NCI-H1436 (cell line): Measurements from ENCODE around the gene CRABP2.

ENCODE experiments used
- DNase-seq: peaks from one replicate; lab custom pipeline; 2025; lab: John Stamatoyannopoulos, UW

The CRABP2 gene

DNA sequence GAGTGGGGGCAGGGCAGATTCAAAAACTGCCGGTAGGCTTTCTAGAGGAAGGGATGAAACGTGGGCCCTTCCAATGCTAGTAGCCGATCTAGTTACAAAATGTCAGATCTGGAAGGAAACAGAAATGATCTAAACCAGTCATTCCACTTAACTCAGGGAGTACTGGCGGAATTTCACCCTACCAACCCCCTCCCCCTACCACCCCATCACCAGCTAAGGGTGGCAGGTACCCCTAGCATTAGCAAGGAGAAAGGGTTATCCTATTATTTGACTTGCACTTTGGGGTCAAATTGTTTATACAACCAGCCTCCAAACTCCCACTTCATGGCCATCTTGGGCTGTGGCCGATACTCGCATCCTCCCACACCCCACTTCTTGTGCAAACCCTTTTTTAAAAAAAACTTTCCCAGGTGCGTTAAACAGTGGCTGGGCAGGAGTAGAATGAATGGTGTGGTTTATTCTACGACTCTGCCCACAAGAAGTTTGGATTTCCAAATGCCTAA lies 36.1 kb upstream of the CRABP2 start:
- no peak for DNase-seq

GRCh38 chr1:156740741-156741480 lies 35.5 kb upstream of the CRABP2 start, which contains the start of gene MRPL24:
TSS of gene MRPL24 (minus strand) at chr1:156741088. CDS start at chr1:156738704, 2,384 bp downstream.
- DNase-seq = peak; percentile 98

- DNase-seq = no peak
Measured at GRCh38 chr1:156740237-156740740, 34.9 kb upstream of the CRABP2 start.

DNA sequence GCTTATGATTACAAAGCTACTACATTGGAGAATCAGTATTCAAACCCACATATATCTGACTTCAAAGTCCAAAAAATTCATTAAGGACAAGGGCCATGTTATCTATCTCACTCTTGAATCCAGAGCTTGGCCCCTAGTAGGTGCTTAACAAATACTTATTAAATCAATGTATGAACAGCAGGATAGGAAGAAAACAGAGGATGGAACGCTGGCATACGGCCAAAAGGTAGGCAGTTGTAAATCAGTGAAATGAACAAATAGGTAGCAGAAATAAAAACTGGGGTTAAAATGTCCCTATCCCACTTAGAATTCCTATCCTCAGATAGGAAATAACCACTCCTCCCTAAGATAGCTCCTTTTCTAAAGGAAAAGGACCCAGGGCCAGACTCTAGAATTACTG lies 33.5 kb upstream of the CRABP2 start:
- no peak for DNase-seq

- no peak for DNase-seq
Measured at GRCh38 chr1:156738407-156738806, 33.0 kb upstream of the CRABP2 start.

- no peak for DNase-seq
Measured at GRCh38 chr1:156733989-156734584, 28.7 kb upstream of the CRABP2 start.

DNA sequence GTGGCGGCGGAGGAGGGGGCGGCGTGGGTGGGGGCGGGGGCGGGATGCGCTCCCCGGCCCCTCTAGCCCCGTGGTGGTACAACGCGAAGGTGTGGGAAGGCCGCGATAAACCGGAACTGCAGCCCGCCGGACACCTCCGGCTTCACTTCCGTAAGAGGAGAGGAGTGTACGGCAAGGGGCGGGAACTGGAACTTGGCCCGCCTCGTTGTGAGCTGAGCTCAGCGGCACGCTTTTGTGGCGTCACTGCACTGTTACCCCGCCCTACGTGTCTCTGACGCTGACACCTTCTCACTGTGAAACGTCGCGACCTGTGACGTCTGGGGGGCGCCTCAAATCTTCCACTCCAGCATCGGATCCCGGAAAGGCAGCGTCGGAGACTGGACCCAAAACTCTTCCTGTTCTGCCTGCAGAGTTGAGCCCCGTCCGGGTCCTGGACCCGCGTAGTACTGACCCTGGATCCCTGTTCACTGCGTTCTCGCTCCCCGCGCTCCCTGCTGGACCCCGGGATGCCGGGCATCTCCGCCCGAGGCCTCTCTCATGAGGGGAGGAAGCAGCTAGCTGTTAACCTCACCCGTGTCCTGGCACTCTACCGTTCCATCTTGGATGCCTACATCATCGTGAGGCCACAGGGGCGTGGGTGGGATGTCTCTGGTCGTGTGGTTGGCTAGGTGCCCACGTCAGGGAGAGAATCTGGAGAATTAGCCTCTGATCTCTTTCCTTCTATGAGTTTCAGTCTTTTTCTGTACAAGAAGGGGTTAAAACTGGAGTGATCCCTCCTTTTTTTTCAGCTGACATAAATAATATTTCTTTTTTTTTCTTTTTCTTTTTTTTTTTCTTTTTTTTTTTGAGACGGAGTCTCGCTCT lies 23.4 kb upstream of the CRABP2 start, which contains the start of gene ISG20L2:
Gene ISG20L2 (minus strand): TSS at position 168 of the 864 bp plus-strand sequence. CDS start 1,114 bp downstream, outside the sequence.
- DNase-seq = peak; percentile 96

DNA sequence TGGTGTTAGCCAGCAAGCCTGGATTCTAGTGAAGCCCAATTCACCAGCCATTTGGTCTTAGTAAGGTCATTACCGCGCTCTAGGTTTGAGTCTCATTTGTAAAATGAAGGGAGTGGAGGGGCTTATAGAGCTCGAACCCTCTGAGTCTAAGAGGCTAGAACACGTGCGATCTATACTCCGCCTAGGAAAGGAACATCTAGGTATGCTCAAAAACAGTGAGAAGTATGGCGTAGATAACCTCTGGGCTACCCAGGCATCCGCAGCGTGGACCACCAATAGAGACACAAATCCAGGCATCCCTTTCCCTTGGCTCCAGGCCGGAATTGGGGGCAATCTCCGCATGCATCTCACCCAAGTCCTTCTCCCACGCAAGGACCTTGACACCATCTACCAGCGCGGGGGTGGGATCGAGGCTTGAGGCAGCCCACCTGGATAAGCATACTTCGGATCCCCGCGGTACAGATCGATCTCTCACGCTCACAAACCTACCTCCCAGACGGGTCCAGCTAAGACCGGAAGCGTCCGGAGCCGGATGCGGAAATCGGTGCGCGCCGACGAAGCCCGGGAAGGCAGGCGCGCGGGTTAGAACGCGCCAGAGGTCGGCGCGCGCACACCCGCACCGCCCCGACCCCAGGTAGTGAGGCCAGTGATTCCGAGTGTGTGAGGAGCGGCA lies 22.7 kb upstream of the CRABP2 start, which contains the start of gene METTL25B:
Gene METTL25B (plus strand): TSS at position 544 of the 673 bp plus-strand sequence. CDS start 636 bp downstream, outside the sequence.
- DNase-seq = peak; percentile 81

GRCh38 chr1:156727492-156727891 lies 22.1 kb upstream of the CRABP2 start:
- DNase-seq = no peak

DNA sequence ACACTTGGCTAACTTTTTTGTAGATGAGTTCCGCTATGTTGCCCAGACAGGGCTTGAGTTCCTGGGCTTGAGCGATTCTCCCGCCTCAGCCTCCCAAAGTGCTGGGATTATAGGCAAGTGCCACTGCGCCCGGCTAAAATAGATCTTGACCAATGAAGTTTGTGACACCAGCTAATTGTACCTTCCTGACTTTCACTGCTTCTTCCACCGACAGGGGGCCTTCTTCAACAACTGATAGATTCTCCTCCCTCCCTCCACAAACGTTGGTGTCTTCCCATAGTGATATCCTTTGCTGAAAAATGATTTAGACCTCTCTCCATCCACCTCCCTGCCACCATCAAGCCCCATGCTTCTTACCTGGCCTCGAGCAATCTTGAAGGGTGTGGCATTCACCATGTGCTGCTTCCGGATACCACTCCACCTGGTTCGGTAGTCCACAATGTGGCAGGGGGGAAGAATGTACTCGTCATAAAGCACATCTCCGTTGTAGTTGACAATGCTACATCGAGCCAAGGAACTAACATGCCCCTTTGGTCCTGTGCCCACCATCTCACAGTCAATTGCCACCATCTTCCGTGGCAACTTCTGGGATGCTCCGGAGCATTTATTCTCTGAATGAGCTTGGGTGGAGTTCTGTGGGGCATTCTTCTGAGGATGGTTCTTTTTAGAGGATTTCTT lies 21.3 kb upstream of the CRABP2 start:
- DNase-seq = peak; percentile 26

- DNase-seq = peak; percentile 58
Measured at GRCh38 chr1:156725683-156726280, 20.4 kb upstream of the CRABP2 start.

GRCh38 chr1:156721535-156721934 lies 16.2 kb upstream of the CRABP2 start:
- no peak for DNase-seq

- DNase-seq = no peak
Measured at GRCh38 chr1:156721131-156721530, 15.7 kb upstream of the CRABP2 start.

GRCh38 chr1:156717351-156717750 lies 12.0 kb upstream of the CRABP2 start:
- DNase-seq = no peak

- DNase-seq = no peak
Measured at GRCh38 chr1:156714830-156715229, 9.4 kb upstream of the CRABP2 start.

- no peak for DNase-seq
Measured at GRCh38 chr1:156712626-156713025, 7.2 kb upstream of the CRABP2 start.

DNA sequence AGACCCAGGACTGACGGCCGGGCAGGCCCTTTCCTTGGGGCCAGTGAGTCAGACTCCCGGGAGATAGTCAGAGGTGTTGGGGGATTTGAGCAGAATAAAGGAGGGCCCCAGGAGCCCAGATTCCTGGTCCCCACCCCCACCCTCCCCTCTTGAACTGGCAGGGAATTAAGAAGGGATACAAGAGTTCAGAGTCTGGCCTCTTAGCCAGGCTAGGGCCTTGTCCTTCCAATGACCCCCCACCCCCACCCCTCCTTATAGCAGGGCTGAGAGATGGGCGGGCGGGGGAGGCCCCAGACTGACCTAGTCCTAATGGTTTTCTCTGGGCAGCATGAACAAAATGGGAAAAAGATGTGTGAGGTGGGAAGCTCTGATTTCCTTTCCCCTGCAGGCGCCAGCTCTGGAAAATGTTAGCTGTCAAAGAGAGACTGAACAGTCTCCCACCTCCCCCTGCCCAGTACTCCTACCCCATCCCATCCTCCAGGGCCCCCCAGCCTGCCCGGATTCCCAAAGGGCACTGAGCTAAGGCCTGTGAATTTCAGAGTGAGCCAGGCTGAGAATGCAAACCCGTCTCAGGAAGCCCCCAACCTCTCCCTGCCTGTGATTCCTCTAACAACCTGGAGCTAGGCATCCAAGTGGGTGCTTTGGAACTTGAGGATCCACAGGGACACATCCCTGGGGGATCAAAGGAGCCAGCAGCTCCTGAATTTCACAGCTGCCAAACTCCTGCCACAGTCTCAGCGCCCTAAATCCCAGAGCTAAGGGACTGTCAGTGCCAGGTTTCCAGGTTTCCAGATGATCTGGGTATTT lies 5.8 kb upstream of the CRABP2 start:
- no peak for DNase-seq

- DNase-seq = no peak
Measured at GRCh38 chr1:156709757-156710489, 4.5 kb upstream of the CRABP2 start.

DNA sequence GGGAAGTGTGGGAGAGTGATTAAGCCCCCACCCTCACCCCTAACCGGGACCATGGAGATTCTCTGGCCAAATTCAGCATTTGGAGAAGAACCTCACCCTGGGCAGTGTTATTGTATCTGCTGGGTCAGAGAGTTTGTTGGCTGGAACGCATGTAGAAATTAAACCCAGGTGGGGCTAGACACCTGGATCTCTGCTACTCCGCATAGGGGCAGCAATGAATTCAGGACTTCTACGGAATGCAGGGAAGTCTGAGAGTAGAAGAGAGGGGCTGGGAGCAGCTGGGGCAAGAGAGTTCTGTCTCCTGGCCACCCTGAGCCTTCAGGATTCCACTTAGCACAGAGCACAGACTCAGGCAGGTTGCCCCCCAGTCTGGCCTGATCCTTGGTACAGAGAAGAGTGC lies 3.6 kb upstream of the CRABP2 start:
- no peak for DNase-seq
